Nucleus accumbens (tissue), 56 donors: ENCODE results near the gene TBL1Y.
A peak's percentile ranks its signal among the peaks of the same experiment; 100 is the strongest.
"Not testable (repeated sequence)": the region's sequence is repeated elsewhere in the genome, so short reads cannot be mapped to it uniquely, and the experiment has no call there.

Experiments used
- DNase-seq, 56 donors: peaks; one replicate each; lab custom pipeline; 2025; lab: John Stamatoyannopoulos, UW

The TBL1Y gene

DNA sequence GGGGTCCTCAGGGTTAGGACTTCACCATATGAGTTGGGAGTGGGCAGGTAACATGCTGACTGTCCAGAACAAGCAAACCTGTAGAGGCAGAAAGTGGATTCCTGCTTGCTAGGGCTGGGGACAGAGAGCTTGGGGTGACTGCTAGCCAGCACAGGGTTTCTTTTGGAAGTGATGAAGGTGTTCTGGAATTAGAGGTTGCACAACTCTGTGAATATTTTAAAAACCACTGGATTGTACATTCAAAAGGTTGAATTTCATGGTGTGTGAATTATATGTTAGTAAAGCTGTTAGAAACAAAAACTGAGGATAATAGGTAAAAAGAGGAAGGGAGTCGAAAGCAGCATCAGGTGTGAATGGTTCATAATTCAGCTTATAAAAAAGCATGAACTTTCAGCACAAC lies 57.7 kb downstream of the TBL1Y start:
- DNase-seq = no peak

DNA sequence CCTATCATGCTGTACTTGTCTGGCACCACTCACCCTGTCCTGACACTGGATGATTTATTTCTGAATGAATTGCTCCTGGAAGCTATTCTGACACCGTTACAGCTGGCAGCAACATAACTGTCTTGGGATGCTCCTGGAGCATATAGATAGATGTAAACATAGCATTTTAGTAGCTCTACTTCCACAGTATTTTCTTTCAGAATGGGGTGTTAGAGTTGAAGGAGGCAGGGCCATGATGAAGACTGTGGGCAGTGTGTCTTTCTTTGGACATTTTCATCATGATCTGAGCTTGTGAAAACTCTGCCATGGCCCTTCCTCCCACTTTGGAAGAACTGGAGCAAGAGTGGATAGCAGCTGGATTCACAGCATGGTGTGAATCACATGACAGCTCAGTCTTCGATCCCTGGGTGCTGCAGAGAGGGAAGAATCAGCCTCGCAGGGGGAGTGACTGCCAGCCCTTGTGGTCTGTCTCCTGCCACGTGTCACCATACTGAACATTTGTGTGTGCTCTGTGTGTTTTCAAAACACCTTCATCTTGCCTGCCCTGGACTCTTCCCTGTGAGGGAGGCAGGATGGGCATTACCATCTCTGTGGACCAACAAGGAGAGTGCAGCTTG lies 61.9 kb downstream of the TBL1Y start:
- DNase-seq = no peak

DNA sequence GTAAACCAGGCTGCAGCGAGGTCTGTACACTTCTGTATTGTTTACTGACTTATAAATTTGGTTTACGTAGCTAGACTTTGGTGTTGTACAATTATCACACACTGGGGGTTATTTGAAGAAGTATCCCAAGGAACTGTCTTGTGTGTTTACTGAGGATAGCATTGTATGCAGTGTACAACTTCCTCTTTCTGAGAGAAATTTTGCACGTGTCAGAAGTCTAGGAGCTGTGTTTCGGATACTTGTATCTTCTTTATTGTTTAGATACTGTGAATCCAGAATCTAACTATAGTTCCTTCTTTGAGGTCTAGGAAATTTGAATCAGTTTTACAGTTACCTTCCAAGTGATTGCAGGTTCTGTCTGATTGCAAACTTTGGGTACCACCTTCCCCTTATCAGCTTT lies 64.5 kb downstream of the TBL1Y start:
- no peak for DNase-seq

DNA sequence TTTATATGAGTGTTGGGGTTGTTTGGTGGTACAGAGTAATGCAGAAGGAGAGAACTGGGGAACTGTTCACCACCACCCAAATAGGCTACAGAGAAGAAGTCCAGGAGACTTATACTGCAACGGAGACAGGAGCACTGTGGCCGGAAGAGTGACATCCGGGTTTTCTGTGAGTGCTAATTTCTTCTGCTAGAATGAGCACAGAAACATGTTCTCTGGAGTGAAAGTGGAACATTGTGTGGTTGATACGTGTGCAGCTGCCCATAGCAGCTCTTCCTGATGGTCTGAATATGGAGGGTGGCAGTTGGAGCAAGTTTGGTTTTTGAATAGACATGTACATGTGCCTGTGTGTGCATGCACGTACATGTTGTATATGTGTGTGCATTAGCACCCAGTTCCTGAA lies 67.3 kb downstream of the TBL1Y start:
- no peak for DNase-seq

DNA sequence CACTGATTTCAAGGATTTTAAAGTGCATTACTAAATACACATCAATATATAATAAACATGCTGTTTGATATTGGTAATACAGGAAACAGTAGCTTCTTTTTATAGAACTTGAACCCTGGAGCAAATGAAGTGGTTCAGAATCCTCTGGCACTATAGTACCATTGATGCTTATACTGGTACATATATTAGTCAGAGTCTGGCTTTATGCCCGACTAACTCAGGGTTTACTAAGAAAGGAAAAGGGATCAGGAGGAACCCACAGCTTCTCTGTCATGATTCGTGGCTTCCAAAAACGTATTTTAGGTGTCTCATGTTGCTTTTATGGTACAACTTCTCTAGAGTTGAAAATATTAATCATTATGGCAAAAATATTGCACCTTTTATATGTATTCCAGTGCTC lies 72.7 kb downstream of the TBL1Y start:
- DNase-seq = no peak

DNA sequence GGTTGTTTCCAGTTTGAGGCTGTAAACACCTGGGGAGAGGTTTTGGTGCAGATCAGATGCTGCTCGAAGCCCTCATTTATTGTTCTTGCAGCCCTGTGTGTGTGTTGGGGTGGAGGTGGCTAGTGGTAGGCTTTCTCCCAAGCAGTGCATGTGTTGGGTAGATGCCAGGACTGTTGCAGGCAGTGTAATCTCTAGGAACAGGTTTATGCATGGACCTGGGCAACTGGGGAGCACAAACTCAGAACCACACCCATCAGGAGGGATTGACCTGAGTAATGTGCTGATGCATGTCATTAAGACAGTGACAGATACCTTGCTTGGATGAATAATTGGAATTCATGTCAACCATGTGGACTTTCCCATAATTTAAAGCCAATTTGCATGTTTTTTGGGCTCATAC lies 77.3 kb downstream of the TBL1Y start:
- DNase-seq = no peak

DNA sequence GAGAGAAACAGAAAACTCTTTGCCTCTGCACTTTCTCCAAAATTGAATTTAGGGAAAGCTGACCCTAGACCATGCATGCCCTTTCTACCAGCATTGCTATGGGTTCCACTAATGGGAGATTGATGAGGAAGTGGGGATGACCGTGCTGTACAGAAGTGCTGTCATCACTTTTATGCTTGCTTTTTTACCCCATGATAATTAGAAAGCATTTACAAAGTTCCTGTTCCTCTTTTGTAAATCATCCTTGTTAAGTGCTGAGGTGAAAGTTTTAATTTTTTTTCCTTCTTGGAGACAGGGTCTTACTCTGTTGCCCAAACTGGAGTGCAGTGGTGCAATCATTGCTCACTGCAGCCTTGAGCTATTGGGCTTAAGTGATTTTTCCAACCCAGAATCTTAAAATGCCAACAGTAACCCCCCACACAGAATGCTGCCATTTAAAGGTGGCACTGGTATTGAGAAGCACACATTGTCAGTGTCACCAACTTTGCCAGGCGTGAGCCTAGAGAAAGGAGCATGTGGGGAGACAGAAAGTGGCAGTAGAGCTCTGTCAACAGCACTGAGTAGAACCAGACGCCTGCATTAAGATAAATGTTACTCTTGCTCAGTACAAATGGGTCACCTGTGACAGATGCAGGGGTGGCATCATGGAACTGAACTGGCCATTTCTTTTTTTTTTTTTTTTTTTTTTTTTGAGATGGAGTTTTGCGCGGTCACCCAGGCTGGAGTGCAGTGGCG lies 79.6 kb downstream of the TBL1Y start:
- DNase-seq = no peak

DNA sequence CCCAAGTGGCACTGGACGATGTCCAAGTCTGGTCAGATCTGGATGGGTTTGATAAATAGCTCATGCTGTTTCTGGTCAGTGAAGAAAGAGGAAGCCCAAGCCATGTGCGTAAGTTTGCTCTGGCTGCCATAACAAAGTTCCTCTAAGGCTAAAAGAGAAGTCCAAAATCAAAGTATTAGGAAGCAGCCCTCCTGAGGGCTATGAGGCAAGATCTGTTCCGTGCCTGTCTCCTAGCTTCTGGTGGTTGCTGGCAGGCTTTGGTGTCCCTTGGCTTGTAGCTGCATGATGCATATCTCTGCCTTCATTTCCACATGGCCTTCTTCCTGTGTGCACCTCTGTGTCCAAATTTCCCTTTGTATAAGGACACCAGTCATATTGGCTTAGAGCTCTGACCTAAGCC lies 81.5 kb downstream of the TBL1Y start:
- DNase-seq = peak in 4 of 56 donors; percentile 0

DNA sequence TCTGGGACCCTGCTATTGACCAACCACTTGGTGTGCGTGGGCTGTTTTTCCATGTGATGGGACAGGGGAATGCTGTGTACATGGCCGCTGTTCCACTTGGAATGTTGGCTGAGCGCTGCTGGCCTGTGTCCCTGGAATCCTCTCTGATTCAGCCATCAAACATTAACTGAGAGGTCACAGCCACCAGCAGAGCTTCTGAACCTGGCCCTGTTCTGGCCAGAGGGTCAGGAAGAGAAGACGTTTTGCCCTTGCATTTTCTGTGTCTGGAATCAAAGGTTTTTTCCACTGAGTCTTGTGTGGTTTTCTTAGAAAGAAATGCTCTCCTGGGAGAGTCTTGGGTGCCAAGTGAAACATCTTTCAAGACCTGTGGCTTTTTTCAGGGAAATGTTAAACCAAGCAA lies 85.5 kb downstream of the TBL1Y start:
- DNase-seq = no peak

DNA sequence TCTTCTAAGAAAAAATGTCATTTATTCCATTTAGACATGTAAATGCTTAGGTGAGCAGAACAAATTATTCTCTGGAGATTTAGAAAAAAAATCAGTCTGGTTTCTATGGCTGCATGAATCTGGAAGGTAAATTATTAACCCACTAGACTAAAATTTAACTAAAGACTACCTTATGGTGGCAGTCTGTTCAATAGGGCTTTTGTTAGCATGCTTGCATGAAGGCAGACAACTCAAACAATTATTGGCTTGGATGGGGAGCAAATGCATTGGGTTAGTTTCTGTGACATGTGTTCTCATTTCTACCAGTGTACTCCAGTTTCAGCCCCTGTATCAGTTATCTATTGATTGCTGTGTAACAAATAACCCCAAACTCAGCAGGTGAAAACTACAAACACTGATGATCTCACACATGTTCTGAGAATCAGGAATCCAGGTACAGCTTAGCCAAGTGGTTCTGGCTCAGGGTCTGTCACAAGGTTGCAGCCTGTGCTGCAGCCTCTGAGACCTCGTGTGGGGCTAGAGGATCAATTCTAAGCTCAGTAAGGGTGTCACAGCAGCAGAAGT lies 87.1 kb downstream of the TBL1Y start:
- DNase-seq = no peak

DNA sequence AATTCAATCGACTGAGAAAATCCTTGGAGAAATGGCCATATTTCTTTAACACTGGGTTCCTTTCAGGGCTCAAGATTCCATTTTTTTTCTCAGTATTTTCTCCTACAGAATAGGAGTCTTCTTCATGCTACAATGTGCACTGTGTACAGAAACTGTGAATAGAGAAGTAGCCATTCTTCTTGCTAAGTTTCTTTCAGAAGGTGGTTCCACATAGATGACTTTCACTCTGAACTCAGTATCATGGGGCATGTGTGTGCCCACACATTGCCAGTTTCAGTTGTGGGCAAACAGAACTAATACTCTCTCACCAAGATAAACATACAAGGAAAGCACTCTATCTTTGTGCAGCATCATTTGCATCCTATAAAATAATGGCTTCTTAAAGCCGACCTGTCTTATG lies 89.4 kb downstream of the TBL1Y start:
- no peak for DNase-seq

DNA sequence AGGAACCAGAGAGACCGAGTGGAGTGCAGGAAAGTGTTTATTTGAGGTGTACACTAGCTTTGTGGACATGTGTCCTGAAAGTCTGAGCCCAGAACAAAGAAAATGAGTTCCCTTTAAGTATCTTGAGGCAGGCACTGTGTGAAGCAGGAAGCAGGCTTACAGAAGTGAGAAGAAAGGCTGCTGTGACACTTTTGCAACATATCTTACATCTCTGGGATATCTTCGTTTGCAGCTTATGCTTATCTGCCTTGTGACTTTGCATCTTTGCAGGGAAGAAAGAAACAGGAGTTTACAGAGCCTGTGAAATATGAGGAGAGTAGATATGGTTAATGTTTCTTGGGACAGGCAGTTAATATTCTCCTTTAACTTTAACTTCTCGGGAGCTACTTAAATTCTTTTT lies 92.1 kb downstream of the TBL1Y start:
- no peak for DNase-seq

DNA sequence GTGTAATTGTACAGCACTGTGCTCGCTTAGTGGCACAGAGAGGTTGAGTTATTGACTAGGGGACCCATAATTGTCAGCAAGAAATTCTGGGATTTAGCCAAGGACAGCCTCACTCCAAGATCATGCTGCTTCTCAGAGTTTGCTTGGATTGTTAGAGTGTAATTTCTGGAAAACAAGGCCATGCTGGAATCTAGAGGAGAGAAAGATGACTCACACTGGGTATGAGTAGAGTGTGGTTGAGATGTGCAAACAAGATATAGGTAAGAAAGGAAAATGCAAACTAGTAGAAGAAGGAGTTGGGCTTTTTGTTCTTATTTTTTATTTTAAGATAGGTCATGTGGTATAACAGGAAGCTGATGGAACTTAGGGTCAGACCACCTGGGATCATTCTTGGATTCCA lies 97.4 kb downstream of the TBL1Y start:
- DNase-seq = no peak

DNA sequence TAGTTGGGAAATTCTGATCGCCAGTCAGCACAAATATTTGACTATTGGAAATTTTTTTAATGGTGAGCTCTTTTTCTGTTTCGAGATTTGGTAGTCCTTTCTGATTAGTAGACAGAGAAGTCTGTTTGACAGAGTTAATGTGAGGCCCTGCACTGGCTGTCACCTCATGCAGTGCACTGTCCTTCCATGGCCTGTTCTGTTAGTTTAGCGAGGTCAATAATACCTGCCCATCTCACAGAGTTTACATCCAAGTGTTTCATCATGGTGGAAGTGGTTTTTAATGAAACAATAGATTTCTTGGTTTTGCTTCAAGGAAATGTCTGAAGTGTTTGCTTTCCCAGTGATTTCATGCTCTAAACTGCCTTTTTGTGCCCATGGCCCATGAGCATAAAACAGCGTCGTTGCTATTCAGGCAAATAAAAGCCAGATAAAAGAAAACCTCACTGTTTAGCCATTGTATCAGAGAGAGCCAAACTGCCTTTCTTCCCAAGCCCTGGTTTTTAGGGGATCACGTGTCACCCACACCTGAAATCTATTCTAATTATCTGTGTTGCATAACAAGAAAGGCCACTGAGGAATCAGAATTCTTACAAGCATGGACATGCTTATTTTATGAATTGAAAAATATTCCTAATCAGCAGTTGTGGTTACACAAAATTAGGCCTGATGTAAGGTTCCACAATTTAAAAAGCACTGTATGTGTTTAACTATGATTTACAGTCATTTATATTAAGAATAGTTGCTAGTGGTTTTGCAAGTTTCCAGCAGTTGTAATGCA lies 98.3 kb downstream of the TBL1Y start:
- no peak for DNase-seq

DNA sequence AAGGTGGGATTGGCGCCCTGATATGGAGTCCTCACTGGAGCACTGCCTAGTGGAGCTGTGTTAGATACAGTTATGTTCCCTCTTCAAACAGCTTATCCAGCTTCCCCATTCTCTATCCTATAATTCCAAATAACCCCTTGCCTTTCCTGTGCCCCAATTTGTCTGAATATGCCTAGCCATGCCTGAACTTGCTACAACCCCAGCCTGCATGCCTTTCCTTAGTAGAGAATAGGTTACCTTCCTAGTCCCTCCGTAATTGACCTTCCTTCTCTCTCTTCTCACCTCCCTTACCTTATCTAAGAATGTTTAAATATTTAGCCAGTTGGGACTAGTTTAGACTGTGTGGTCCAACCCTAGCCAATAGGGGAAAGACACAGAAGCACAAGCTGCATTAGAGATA lies 102.6 kb downstream of the TBL1Y start:
- no peak for DNase-seq

DNA sequence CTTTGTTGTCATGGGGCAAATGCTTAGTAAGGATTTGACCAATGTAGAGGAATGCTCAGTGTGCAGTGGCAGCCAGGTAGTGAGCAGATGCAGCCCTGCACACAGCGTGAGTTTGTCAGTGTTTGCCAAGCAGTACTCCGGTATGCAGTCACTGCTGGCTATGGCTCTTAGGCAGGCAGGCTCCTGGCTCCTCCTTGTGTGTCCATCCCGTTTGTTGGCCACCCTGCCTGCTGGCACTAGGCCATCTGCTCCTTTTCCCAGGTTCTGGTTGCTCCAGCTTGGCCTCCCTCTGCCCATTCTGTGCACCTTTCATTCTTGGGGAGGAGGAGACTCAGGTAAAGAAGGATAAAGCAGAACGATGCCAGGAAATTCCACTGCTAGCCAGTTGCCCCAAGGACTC lies 106.0 kb downstream of the TBL1Y start:
- no peak for DNase-seq

DNA sequence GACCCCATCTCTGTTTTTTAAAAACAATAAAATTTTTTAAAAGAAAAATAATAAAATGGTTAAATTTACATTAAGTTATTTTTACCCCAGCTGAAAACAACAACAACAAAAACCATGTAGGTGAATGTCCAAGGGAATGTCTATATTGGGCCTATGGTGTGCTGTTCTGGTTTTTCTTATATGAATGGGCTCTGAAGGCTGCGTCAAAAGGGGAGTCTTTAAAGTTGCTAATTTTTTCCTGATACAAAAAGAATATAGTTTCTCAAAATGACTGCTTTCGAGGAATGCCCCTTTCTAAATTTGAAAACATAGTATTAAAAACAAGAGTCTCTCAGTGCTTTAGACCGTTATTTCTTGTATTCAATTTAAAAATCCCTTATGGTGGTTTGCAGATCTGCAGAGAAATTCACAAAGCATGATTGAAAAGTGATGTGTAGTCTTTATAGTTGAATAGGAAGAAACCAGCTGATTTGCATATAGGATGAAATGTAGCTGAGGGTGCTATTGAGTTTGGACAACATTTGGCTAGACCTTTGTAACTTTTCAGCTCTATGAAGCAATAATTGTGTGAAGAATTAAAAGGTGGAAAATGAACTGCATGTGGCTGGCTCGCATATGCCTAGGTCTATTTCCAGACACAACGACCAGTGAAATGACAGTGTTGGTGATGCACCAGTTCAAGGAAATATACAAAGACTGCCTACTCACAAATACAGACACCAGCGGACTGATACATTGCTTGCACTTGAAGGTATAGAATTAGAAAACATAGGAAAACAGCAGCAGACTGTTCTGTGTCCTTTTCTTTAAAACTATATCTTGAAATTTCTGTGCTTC lies 107.0 kb downstream of the TBL1Y start:
- DNase-seq = no peak

DNA sequence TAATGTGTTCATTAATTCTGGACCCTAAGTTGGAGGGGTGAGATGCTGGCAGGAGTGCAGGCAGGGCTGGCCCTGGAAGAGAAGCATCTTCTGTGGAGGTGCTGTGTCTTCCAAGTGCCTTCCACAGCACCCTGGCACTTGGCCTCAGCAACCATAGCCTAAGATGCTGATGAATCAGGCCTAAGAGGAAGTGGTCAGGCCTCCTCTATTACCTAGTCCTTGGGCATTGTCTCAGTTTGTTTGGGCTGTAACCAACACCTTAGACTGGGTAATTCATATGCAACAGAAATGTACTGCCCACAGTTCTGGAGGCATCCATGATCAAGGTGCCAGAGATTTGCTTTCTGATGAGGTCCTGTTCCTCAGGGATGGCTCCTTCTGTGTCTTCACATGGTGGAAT lies 128.5 kb downstream of the TBL1Y start:
- DNase-seq = no peak

DNA sequence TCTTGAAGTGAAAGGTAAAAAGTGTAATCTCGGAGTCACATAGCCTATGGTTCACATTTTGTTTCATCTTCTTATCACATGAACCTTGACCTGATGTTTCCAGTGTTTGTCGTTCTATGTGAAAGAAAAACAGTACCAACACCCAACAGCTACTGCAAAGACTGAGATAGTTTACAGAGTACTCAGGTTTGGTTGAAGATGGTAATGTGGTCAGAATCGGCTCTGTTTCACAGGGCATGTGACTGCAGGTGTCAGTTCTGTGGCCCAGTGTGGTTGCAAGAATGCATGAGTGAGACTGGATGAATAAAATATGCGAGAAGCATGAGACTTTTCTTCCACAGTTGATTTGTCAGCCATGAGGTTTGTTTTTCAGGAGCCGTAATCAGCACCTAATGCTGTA lies 130.2 kb downstream of the TBL1Y start:
- no peak for DNase-seq

DNA sequence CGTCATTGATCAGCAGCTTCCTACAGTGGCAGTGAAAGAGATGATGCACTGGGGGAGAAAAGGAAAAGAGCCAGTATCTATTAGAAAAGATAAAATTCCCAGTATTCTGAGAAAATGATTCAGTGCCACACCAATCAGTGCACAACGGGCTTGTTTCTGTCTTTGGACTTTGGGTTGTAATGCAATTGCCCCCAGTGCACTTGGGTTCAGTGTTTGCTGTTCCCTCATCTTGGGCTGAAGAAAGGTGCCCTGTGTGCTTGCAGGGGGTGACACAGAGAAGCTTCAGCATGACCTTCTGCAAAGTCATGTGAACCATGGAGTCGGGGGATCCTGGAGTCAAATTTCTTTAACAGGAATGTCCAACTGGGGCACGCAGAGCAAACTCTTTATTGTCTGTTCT lies 131.5 kb downstream of the TBL1Y start:
- DNase-seq = no peak

DNA sequence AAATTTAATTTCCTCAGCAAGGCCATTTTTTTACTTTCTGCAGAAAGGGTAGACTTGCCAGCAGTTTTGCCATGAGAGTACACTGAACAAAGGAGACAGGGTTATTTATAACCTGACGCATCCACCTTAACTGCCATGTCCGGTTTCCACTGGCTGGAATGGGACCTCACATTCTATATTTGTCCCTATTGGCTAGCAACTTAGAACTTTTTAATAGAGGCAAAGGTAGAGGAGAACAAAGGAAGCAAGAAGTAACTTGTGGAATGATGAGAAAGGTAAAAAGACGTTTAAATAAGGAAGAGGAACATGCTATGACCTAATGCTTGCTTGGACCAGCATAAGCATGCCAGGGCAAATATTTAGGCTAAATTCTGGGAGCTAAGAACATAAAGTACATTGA lies 142.0 kb downstream of the TBL1Y start:
- not testable (repeated sequence) for DNase-seq
